HG03095 (cell line): ENCODE results near the gene TBX4.

Experiments used
- ATAC-seq: cut with Tn5 transposase; IDR thresholded peaks from one replicate; pipeline ENCODE4 v1.9.1; 2021; ENCODE audit warnings: moderate library complexity; ENCODE audit not compliant: unreplicated experiment

The TBX4 gene

GRCh38 chr17:61453566-61454380 is 1.6 kb downstream of the TBX4 start:
- ATAC-seq, result no peak

GRCh38 chr17:61454381-61455323 is 2.4 kb downstream of the TBX4 start:
- no peak for ATAC-seq

- ATAC-seq, result no peak
These were observed 3.3 kb downstream of the TBX4 start for GRCh38 chr17:61455324-61456060.

- ATAC-seq, result no peak
These were observed 3.9 kb downstream of the TBX4 start for GRCh38 chr17:61456061-61456681.

- no peak for ATAC-seq
These were observed 4.5 kb downstream of the TBX4 start for GRCh38 chr17:61456688-61457225.

GRCh38 chr17:61457226-61457983 is 5.2 kb downstream of the TBX4 start:
- no peak for ATAC-seq

- no peak for ATAC-seq
These were observed 5.8 kb downstream of the TBX4 start for GRCh38 chr17:61458000-61458399.

- no peak for ATAC-seq
These were observed 6.4 kb downstream of the TBX4 start for GRCh38 chr17:61458421-61459141.

- no peak for ATAC-seq
These were observed 7.1 kb downstream of the TBX4 start for GRCh38 chr17:61459142-61459809.

- ATAC-seq, result no peak
These were observed 7.9 kb downstream of the TBX4 start for GRCh38 chr17:61459939-61460718.

- no peak for ATAC-seq
These were observed 8.8 kb downstream of the TBX4 start for GRCh38 chr17:61460796-61461585.

GRCh38 chr17:61461586-61461966 is 9.4 kb downstream of the TBX4 start:
- no peak for ATAC-seq

GRCh38 chr17:61461967-61462718 is 9.9 kb downstream of the TBX4 start:
- no peak for ATAC-seq

GRCh38 chr17:61462719-61463315 is 10.6 kb downstream of the TBX4 start:
- ATAC-seq, result no peak

- ATAC-seq, result no peak
These were observed 11.3 kb downstream of the TBX4 start for GRCh38 chr17:61463316-61464129.
